SJSA1 (cell line): ENCODE results near the gene TAF6L. TPM values are rescaled to one million over a fixed set of nuclear protein-coding genes. Genes with fewer than 3 reads are reported as not detected.
"Not testable (repeated sequence)": the region's sequence is repeated elsewhere in the genome, so short reads cannot be mapped to it uniquely, and the experiment has no call there.

ENCODE experiments used
- DNase-seq, 2 experiments: peaks; one replicate each; pipeline ENCODE4 v3.0.0-alpha.2; 2015 to 2020; ENCODE audit warnings: low spot score in 2 of 2, low read depth in 1 of 2
- H3K27ac ChIP-seq: fragments of 250-450 bp; sonication (Bioruptor Pico); 2 replicates; pipeline ENCODE4 v1.5.1; 2020; ENCODE audit warnings: mild to moderate bottlenecking, moderate library complexity
- H3K27me3 ChIP-seq: fragments of 250-450 bp; sonication (Bioruptor Pico); replicated peaks from 2 replicates; pipeline ENCODE4 v1.5.1; 2020; ENCODE audit warnings: mild to moderate bottlenecking, moderate library complexity
- H3K36me3 ChIP-seq: fragments of 250-450 bp; sonication (Bioruptor Pico); 2 replicates; pipeline ENCODE4 v1.5.1; 2020; ENCODE audit warnings: mild to moderate bottlenecking
- H3K4me1 ChIP-seq: fragments of 250-450 bp; sonication (Bioruptor Pico); replicated peaks from 2 replicates; pipeline ENCODE4 v1.6.1; 2021; ENCODE audit warnings: mild to moderate bottlenecking
- H3K4me3 ChIP-seq: fragments of 250-450 bp; sonication (Bioruptor Pico); 2 replicates; pipeline ENCODE4 v1.5.1; 2020; ENCODE audit warnings: mild to moderate bottlenecking
- H3K9me3 ChIP-seq: fragments of 250-450 bp; sonication (Bioruptor Pico); replicated peaks from 2 replicates; pipeline ENCODE4 v1.5.1; 2020; ENCODE audit warnings: mild to moderate bottlenecking
- total RNA-seq: library from RNA; depleted of rRNA; stranded (reverse); fragments of >200 nt; shearing (Covaris generic); gene quantifications from 2 replicates; pipeline ENCODE4 v1.2.3, GENCODE V29; 2014

Gene TAF6L
- total RNA-seq, 1 experiment from 2014 or later = 28.9 TPM

DNA sequence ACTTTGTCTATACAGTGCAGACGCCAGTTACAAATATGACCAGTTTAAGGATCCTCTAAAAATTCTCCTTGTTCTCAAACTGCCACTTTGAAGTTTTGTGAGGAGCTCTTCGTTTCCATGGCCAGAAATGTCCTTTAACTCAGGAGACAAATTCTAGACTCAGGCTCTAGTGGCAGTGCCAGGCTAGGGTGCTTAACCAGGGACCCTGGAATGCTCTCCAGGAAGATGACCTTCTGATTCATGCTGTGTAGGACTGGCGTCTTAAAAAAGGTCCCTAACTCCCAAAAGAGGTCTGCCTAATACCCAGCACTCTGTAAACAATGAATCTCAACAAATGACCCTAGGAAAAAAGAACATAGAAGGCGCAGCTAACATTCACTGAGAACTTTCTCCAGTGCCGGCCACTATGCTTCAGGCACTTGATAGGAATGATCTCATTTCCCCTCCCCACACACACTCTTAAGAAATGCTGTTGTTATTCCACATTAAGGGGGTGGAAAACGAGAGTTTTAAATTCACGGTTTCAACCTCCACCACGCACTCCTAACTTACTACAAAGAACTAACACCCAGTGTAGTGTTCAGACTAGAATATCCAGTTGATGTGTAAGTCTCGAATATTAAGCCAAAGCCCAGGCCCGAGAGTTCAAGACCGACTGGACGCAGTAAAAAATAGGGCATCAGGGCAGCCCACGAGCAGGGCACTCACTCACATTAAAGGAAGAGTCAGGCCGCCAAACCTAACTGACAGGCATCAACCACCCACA is 33.3 kb downstream of the TAF6L start:
- H3K27ac ChIP-seq = peak overlapping the region; percentile 61
- no peaks in the 10 kb centered on the region for H3K9me3 ChIP-seq
- H3K4me1 ChIP-seq = peaks cover 12% of the 10 kb centered on the region
- peaks cover 57% of the 10 kb centered on the region for H3K36me3 ChIP-seq
- DNase-seq = peak in 1 of 2 experiments; percentile 71
- H3K27me3 ChIP-seq = no peaks in the 10 kb centered on the region
- H3K4me3 ChIP-seq = peak overlapping the region; percentile 77

DNA sequence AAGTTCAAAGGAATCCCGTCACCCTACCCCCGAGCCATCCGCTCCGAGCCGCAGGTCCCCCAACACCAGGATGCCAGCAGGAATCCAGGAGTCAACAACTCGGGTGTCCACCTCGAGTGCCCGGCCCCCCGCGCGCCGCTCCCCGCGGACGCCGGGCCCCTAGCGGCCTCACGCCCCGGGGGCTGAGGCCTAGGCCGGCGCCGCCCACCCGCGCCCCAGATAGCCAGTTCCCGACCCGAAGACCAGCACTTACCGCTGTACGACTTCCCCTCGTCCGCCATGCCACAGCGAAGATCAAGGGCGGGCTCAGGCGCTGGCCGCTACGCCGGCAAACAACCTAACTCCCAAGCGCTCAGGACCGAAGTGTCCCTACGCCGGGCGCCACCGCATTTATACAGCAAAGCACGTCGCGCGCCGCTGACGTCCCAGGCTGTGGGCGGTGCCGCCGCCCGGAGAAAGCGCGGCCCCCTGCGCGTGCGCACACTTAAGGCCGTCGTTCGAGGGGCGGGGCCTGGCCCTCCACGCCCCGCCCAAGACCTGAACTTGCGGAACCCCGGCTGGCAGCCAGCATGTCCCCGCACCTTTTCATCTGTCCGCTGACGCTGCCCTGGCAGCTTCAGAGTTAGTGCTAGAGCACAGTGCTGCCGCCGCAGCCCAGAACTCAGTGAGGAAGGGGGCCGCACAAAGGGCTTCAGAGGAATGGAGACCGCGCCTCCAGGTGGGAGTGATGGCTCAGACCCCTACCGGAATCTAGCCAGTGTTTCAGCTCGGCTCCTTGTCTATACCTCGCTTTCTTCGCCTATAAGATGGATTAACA is 34.1 kb downstream of the TAF6L start, which contains the start of gene NXF1:
Gene NXF1 (minus strand): TSS at position 365 of the 817 bp plus-strand sequence. CDS start 84 bp downstream, at position 281.
- Histone ChIP-seq H3K4me1 (peaks cover 12% of the 10 kb centered on the region), H3K36me3 (peaks cover 49% of the 10 kb centered on the region), H3K9me3 (no peaks in the 10 kb centered on the region), H3K27me3 (no peaks in the 10 kb centered on the region), H3K4me3 (peak within 1 kb of the TSS; percentile 77), H3K27ac (peak within 1 kb of the TSS; percentile 61)
- peak; percentile 97 to 98 for DNase-seq

DNA sequence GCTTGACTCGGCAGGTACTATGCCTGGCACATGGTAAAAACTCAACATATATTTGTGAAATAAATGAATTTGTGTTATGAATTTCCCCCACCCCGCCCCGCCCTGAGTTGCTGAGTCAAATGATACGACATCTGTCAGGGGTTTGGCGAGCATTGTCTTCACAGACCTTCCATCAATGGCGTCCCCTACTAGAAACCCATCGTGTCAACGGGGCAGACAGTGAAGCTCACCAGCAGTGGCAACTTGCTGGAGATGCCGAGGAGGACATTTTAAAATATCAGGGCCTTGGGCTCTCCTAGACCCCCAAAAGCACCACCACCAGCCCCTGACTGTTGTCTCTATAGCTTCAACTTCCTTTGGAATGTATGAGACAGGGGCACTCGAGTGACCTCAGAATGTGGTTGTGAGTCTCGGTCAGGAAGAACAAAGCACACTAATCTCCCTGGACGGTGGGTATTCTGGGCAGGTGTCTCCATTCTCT is 34.8 kb downstream of the TAF6L start:
- DNase-seq = no peak
- no peak overlapping the region for H3K27ac ChIP-seq
- peaks cover 42% of the 10 kb centered on the region for H3K36me3 ChIP-seq
- H3K4me3 ChIP-seq = peak overlapping the region; percentile 77
- no peaks in the 10 kb centered on the region for H3K9me3 ChIP-seq
- peaks cover 12% of the 10 kb centered on the region for H3K4me1 ChIP-seq
- no peaks in the 10 kb centered on the region for H3K27me3 ChIP-seq

DNA sequence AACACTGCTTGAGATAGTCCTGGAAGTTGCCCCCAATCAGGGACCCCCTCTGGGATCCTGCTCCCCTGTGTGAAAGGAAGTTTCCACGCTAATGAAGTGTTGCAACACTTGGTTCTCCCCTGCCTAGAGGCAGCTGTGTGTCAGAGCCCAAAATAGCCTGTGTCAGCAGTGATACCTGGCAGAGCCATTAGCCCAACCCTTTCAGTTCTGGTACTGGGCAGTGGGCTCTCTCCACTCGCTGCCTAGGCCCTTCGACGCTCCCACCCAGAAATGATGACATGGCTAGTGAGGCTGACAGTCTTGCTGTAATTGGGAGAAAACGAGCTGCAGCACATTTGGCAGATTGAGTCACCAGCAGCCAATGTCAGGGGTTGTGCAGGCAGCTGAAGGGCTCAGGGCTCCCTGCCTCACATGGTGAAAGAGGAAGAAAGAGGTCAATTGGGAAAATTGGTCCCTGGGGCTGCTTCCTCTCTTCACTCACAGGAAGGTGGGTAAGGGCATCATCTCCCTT is 35.5 kb downstream of the TAF6L start:
- Histone ChIP-seq H3K4me1 (peaks cover 12% of the 10 kb centered on the region), H3K27ac (no peak overlapping the region), H3K9me3 (no peaks in the 10 kb centered on the region), H3K27me3 (no peaks in the 10 kb centered on the region), H3K4me3 (no peak overlapping the region), H3K36me3 (peaks cover 35% of the 10 kb centered on the region)
- DNase-seq = no peak

DNA sequence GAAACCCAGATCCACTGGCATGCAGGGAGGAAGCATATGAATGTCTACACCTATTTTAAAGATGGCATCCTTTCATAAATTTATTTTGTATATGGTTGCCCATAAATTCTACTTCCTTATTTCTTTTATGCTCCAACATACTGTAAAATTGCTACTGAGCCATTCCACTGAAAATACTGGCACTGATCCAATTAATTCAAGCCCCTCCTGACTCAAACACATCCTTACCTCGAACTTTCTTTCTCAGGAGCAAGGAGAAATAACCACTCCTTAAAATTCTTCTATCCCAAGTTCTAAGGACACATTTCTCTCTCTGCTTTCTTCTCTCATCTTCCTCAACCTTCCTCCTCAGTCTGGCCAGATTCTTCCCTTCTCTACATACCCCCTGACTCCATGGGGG is 39.6 kb downstream of the TAF6L start:
- no peak for DNase-seq
- H3K27me3 ChIP-seq = no peaks in the 10 kb centered on the region
- no peaks in the 10 kb centered on the region for H3K9me3 ChIP-seq
- peaks cover 30% of the 10 kb centered on the region for H3K36me3 ChIP-seq
- no peak overlapping the region for H3K27ac ChIP-seq
- 0 out of 2 replicates have a peak, but pooled peaks cover under 1% of the 10 kb centered on the region for H3K4me1 ChIP-seq
- H3K4me3 ChIP-seq = no peak overlapping the region

DNA sequence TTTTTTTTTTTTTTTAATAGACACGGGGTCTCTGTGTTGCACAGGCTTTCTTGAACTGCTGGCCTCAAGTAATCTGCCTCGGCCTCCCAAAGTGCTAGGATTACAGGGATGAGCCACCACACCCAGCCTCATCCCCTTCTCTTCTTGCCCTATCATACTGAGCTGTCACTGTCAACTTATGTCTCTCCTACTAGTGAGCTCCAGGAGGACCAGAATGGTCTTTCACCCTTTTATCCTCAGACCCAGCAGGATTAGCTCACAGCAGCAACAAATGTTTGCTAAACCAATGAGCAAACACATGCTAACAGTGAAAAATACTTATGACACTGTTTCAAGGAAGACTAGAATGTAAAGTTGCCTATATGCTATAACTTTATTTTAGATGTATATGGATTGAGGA is 40.5 kb downstream of the TAF6L start:
- Histone ChIP-seq H3K27me3 (no peaks in the 10 kb centered on the region), H3K27ac (no peak overlapping the region), H3K4me1 (no peaks in the 10 kb centered on the region), H3K36me3 (peaks cover 37% of the 10 kb centered on the region), H3K4me3 (no peak overlapping the region), H3K9me3 (no peaks in the 10 kb centered on the region)
- no peak for DNase-seq

DNA sequence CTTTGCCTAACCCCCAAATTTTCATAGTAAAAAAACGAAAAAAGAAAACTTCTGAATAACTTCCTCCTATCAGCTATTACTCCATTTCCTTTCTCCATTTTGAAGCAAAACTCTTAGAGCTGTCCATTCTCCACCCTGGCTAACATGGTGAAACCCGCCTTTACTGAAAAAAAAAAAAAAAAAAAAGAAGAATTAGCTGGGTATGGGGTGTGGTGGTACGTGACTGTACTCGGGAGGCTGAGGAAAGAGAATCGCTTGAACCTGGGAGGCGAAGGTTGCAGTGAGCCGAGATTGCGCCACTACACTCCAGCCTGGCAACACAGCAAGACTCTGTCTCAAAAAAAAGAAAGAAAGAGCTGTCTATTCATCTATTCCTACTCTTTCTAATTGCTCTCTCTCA is 45.4 kb downstream of the TAF6L start:
- H3K27me3 ChIP-seq = no peaks in the 10 kb centered on the region
- H3K4me3 ChIP-seq = no peak overlapping the region
- no peaks in the 10 kb centered on the region for H3K4me1 ChIP-seq
- H3K36me3 ChIP-seq = peaks cover 68% of the 10 kb centered on the region
- no peak for DNase-seq
- no peak overlapping the region for H3K27ac ChIP-seq
- no peaks in the 10 kb centered on the region for H3K9me3 ChIP-seq

DNA sequence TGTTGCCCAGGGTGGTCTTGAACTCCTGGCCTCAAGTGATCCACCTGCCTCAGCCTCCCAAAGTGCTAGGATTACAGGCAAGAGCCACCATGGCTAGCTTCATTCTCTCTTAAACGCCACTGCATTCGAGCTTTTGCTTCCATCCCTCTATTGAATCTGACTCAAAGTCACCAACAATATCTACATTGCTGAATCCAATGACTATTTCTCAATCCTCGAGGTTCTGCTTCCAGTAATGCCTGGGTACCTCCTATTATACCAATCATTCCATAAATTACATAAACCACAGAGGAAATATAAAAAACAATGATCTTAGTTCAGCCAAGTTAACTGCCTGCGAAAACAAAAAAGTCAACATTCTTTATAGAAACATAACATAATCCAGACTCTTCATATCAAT is 45.9 kb downstream of the TAF6L start:
- H3K4me1 ChIP-seq = no peaks in the 10 kb centered on the region
- H3K4me3 ChIP-seq = no peak overlapping the region
- peaks cover 73% of the 10 kb centered on the region for H3K36me3 ChIP-seq
- no peaks in the 10 kb centered on the region for H3K9me3 ChIP-seq
- no peak for DNase-seq
- H3K27me3 ChIP-seq = no peaks in the 10 kb centered on the region
- H3K27ac ChIP-seq = no peak overlapping the region

DNA sequence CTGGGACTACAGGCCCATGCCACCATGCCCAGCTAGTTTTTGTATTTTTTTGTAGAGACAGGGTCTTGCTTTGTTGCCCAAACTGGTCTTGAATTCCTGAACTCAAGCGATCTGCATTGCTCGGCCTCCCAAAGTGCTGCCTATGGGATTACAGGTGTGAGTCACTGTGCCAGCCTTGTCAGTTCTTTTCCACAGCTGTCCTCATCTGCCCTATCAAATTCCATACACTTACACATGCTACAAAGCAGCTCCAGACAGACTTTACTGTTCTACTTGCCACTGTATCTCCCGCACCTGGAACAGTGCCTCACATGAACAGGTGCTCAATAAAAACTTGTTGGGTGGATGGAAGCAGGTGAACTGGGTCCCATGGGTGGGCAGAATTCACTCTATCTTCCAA is 52.5 kb downstream of the TAF6L start:
- Histone ChIP-seq H3K27me3 (no peaks in the 10 kb centered on the region), H3K27ac (no peak overlapping the region), H3K4me1 (no peaks in the 10 kb centered on the region), H3K36me3 (peaks cover 93% of the 10 kb centered on the region), H3K4me3 (no peak overlapping the region), H3K9me3 (0 out of 2 replicates have a peak, but pooled peaks cover 3% of the 10 kb centered on the region)
- no peak for DNase-seq

DNA sequence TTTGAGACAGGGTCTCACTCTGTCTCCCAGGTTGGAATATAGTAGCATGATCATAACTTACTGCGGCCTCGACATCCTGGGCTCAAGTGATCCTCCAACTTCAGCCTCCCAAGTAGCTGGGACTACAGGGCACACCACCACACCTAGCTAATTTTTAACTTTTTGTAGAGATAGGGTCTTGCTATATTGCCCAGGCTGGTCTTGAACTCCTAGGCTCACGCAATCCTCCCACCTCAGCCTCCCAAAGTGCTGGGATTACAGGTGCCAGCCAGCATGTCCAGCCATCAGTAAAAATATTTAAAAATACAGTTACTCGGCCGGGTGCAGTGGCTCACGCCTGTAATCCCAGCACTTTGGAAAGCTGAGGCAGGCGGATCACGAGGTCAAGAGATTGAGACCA is 56.9 kb downstream of the TAF6L start:
- not testable (repeated sequence) for DNase-seq, H3K27me3 ChIP-seq, H3K27ac ChIP-seq, H3K9me3 ChIP-seq, H3K4me3 ChIP-seq
- peaks cover 14% of the 10 kb centered on the region for H3K4me1 ChIP-seq
- H3K36me3 ChIP-seq = peaks cover 84% of the 10 kb centered on the region

DNA sequence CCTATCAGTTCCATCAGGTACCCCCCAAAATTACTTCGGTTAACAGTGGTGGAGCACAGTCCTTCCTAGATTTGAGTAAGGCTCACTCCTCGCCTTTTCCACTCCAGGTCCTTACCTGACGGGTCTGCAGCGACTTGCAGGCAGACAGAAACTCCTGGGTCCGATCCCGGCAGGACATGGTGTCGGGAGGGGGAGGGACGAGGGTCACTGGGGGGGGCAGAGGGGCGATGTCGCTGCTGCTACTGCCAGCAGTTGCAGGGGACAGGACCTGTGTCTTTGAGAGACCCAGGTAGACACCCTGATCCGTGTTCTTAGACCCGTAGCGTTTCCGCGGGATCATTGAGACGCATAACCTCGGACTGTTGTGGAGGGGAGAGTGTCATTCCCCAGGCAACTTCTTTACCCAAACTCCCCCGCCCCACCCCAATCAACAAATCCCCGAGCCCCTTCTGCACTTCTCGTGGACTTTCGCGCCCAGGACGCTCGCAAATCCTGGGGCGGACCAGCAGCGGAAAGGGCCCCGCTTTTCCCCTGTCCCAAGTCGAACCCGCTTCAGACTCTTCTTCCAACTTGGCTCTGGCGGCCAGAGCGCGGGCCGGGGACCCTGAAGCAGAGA is 59.8 kb downstream of the TAF6L start:
- Histone ChIP-seq H3K27me3 (no peaks in the 10 kb centered on the region), H3K9me3 (no peaks in the 10 kb centered on the region), H3K27ac (peak overlapping the region; percentile 97), H3K36me3 (peaks cover 80% of the 10 kb centered on the region), H3K4me3 (peak overlapping the region; percentile 85), H3K4me1 (peaks cover 14% of the 10 kb centered on the region)
- DNase-seq = no peak

DNA sequence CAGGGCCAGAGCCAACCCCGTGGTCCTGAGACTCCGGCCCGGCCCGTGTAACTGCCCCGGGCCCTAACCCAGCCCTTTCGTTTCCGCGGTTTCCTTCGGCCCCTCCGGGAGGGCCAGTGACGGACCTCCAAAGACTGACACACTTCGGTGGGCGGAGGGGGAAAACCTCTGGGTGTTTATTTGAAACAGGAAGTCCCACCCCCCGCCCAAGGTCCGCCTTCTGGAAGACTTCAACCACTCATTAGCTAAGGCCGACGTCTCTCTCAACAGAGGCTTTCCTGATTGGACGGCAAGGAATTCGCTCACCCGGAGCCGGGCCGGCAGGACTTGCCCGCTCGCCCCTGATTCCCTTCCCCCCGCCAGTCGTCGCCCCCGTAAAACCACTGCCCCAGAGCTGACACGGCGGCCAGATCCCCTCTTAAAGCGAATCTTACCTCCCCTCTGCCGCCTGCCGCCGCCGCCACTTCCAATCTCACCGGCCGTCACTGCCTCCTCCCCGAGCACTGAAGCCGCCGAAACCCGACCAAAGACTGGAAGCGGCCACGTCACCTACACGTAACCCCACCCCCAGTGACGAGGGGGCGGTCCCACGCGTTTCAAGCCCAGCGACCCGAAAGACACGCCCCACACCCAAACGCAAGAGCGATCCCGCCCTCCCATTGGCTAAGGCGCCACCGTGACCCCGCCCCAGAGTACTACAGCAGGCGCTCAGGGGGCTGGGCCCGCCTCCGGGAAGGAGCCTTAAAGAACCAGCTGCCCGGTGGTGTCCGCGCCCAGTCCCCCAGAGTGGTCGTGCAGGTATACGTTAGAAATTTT is 60.5 kb downstream of the TAF6L start, which contains the start of gene STX5:
Gene STX5 (minus strand): TSS at position 532 of the 816 bp plus-strand sequence. CDS start 808 bp downstream, outside the sequence.
- Histone ChIP-seq H3K36me3 (peaks cover 82% of the 10 kb centered on the region), H3K4me1 (peaks cover 14% of the 10 kb centered on the region), H3K27me3 (no peaks in the 10 kb centered on the region), H3K27ac (peak within 1 kb of the TSS; percentile 97), H3K4me3 (peak within 1 kb of the TSS; percentile 85), H3K9me3 (no peaks in the 10 kb centered on the region)
- peak; percentile 100 for DNase-seq
